ENCODE measurements around the gene MAP1S. TPM values are rescaled to one million over a fixed set of nuclear protein-coding genes. Genes with fewer than 3 reads are reported as not detected.

The MAP1S gene
- total and polyA plus RNA-seq, 2 of the 13 experiments (the other 11 are each of a cell fraction or from before 2014, with no cell fraction given), result 3.8 to 7.3 TPM

GRCh38 chr19:17761148-17761547 is 41.9 kb downstream of the MAP1S start:
- no peak for DNase-seq (ENCODE audit: low spot score)
- no peak overlapping the region for H3K9ac ChIP-seq (ENCODE audit: insufficient read depth, low read depth, low read length)
- BruUV-seq (replicated peaks), result no TSS peak
- H3K27ac ChIP-seq (ENCODE audit: extremely low read length, insufficient read depth, low read length), result no peak overlapping the region
- peaks cover 16% of the 10 kb centered on the region for H3K4me1 ChIP-seq (ENCODE audit: insufficient read depth, low read length)
- WGBS (ENCODE audit: low lambda C conversion rate), result 60% methylated on average over 4 of the region's 4 CpGs
- no peaks in the 10 kb centered on the region for H4K20me1 ChIP-seq (ENCODE audit: insufficient read depth, low read length)
- no peak for ATAC-seq
- H3K4me2 ChIP-seq (ENCODE audit: low read depth, low read length), result no peak overlapping the region
- ChIA-PET POLR2A (no interaction called here), CTCF (ENCODE audit: low intra/inter-chr PET ratio, low total read pairs) (no interaction called here)
- FAIRE-seq, result no peak
- no peak overlapping the region for H3K4me3 ChIP-seq (replicated peaks in 1 of 3; ENCODE audit: insufficient read depth in 1 of 3, low read depth in 2 of 3, low read length in 3 of 3)
- TF ChIP-seq, protein P1, sequence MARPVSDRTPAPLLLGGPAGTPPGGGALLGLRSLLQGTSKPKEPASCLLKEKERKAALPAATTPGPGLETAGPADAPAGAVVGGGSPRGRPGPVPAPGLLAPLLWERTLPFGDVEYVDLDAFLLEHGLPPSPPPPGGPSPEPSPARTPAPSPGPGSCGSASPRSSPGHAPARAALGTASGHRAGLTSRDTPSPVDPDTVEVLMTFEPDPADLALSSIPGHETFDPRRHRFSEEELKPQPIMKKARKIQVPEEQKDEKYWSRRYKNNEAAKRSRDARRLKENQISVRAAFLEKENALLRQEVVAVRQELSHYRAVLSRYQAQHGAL (CRISPR knock-in tag; IDR thresholded peaks at IDR 0.05; ENCODE audit: not compliant biosample characterization), result no peak
- TF ChIP-seq ZNF329 (CRISPR knock-in tag; IDR thresholded peaks at IDR 0.05; ENCODE audit: low read depth), result peak; percentile 92
- H2AFZ ChIP-seq (ENCODE audit: low read length), result no peak overlapping the region
- no peaks in the 10 kb centered on the region for H3K9me3 ChIP-seq (ENCODE audit: low read length)
- H3K79me2 ChIP-seq (ENCODE audit: insufficient read depth, low read length), result no peaks in the 10 kb centered on the region
- in situ Hi-C loops (cut with HindIII; ENCODE audit: extremely low pct_ligation_motif_present, low pct_unique_long_range_greater_than_20kb) (no loop called here), intact Hi-C loops (cut with micrococcal nuclease; ENCODE audit: unreplicated experiment) (no loop called here)
- no peaks in the 10 kb centered on the region for H3K36me3 ChIP-seq (replicated peaks in 1 of 2; ENCODE audit: control insufficient read depth in 1 of 2, insufficient read depth in 2 of 2, low read length in 2 of 2)
- H3K27me3 ChIP-seq (ENCODE audit: control insufficient read depth in 1 of 2, insufficient read depth in 2 of 2, low read length in 2 of 2), result no peaks in the 10 kb centered on the region

GRCh38 chr19:17762505-17763229 is 43.4 kb downstream of the MAP1S start:
- FAIRE-seq (no peak), DNase-seq (ENCODE audit: low spot score) (peak; percentile 59), ATAC-seq (peak; percentile 30; the same call in 2 of the 3 replicates)
- no TSS peak for BruUV-seq (replicated peaks)
- ChIA-PET CTCF (ENCODE audit: low intra/inter-chr PET ratio, low total read pairs) (no interaction called here), POLR2A (interaction anchor here (1.2 kb wide), 1 partner anchor 97 kb away, joined by 4 read pairs; the partner anchor contains the start of gene RPL18A)
- Histone ChIP-seq H3K9me3 (ENCODE audit: low read length) (no peaks in the 10 kb centered on the region), H3K79me2 (ENCODE audit: insufficient read depth, low read length) (no peaks in the 10 kb centered on the region), H3K27ac (ENCODE audit: extremely low read length, insufficient read depth, low read length) (no peak overlapping the region), H4K20me1 (ENCODE audit: insufficient read depth, low read length) (no peaks in the 10 kb centered on the region), H2AFZ (ENCODE audit: low read length) (no peak overlapping the region), H3K4me3 (replicated peaks in 1 of 3; ENCODE audit: insufficient read depth in 1 of 3, low read depth in 2 of 3, low read length in 3 of 3) (no peak overlapping the region), H3K4me2 (ENCODE audit: low read depth, low read length) (no peak overlapping the region), H3K9ac (ENCODE audit: insufficient read depth, low read depth, low read length) (no peak overlapping the region), H3K36me3 (replicated peaks in 1 of 2; ENCODE audit: control insufficient read depth in 1 of 2, insufficient read depth in 2 of 2, low read length in 2 of 2) (no peaks in the 10 kb centered on the region), H3K27me3 (ENCODE audit: control insufficient read depth in 1 of 2, insufficient read depth in 2 of 2, low read length in 2 of 2) (no peaks in the 10 kb centered on the region), H3K4me1 (ENCODE audit: insufficient read depth, low read length) (peaks cover 28% of the 10 kb centered on the region)
- intact Hi-C loops (cut with micrococcal nuclease; ENCODE audit: unreplicated experiment), result no loop called here
- in situ Hi-C loops (cut with HindIII; ENCODE audit: extremely low pct_ligation_motif_present, low pct_unique_long_range_greater_than_20kb), result no loop called here
- 71% methylated on average over 11 of the region's 17 CpGs for WGBS (ENCODE audit: low lambda C conversion rate)
- peak; percentile 57 for TF ChIP-seq RFX1 (IDR thresholded peaks at IDR 0.05)
- no peak for TF ChIP-seq ZNF616 (CRISPR knock-in tag; IDR thresholded peaks at IDR 0.05; ENCODE audit: low read depth)
- peak; percentile 55 for TF ChIP-seq NFYC (CRISPR knock-in tag; IDR thresholded peaks at IDR 0.05)
- peak; percentile 54 for TF ChIP-seq NFYB (CRISPR knock-in tag; IDR thresholded peaks at IDR 0.05)
- TF ChIP-seq, protein P2, sequence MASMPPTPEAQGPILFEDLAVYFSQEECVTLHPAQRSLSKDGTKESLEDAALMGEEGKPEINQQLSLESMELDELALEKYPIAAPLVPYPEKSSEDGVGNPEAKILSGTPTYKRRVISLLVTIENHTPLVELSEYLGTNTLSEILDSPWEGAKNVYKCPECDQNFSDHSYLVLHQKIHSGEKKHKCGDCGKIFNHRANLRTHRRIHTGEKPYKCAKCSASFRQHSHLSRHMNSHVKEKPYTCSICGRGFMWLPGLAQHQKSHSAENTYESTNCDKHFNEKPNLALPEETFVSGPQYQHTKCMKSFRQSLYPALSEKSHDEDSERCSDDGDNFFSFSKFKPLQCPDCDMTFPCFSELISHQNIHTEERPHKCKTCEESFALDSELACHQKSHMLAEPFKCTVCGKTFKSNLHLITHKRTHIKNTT (CRISPR knock-in tag; IDR thresholded peaks at IDR 0.05), result no peak
- TF ChIP-seq, protein P3, sequence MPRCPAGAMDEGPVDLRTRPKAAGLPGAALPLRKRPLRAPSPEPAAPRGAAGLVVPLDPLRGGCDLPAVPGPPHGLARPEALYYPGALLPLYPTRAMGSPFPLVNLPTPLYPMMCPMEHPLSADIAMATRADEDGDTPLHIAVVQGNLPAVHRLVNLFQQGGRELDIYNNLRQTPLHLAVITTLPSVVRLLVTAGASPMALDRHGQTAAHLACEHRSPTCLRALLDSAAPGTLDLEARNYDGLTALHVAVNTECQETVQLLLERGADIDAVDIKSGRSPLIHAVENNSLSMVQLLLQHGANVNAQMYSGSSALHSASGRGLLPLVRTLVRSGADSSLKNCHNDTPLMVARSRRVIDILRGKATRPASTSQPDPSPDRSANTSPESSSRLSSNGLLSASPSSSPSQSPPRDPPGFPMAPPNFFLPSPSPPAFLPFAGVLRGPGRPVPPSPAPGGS (CRISPR knock-in tag; IDR thresholded peaks at IDR 0.05), result no peak
- peak; percentile 64 for TF ChIP-seq RFX3 (CRISPR knock-in tag; IDR thresholded peaks at IDR 0.05)
- TF ChIP-seq REL (CRISPR knock-in tag; conservative IDR thresholded peaks at IDR 0.05), result no peak
